Measurements from ENCODE around the gene EXOC1. TPM values are rescaled to one million over a fixed set of nuclear protein-coding genes. Genes with fewer than 3 reads are reported as not detected.

The EXOC1 gene, protein sequence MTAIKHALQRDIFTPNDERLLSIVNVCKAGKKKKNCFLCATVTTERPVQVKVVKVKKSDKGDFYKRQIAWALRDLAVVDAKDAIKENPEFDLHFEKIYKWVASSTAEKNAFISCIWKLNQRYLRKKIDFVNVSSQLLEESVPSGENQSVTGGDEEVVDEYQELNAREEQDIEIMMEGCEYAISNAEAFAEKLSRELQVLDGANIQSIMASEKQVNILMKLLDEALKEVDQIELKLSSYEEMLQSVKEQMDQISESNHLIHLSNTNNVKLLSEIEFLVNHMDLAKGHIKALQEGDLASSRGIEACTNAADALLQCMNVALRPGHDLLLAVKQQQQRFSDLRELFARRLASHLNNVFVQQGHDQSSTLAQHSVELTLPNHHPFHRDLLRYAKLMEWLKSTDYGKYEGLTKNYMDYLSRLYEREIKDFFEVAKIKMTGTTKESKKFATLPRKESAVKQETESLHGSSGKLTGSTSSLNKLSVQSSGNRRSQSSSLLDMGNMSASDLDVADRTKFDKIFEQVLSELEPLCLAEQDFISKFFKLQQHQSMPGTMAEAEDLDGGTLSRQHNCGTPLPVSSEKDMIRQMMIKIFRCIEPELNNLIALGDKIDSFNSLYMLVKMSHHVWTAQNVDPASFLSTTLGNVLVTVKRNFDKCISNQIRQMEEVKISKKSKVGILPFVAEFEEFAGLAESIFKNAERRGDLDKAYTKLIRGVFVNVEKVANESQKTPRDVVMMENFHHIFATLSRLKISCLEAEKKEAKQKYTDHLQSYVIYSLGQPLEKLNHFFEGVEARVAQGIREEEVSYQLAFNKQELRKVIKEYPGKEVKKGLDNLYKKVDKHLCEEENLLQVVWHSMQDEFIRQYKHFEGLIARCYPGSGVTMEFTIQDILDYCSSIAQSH
- 24.8 TPM for total RNA-seq

DNA sequence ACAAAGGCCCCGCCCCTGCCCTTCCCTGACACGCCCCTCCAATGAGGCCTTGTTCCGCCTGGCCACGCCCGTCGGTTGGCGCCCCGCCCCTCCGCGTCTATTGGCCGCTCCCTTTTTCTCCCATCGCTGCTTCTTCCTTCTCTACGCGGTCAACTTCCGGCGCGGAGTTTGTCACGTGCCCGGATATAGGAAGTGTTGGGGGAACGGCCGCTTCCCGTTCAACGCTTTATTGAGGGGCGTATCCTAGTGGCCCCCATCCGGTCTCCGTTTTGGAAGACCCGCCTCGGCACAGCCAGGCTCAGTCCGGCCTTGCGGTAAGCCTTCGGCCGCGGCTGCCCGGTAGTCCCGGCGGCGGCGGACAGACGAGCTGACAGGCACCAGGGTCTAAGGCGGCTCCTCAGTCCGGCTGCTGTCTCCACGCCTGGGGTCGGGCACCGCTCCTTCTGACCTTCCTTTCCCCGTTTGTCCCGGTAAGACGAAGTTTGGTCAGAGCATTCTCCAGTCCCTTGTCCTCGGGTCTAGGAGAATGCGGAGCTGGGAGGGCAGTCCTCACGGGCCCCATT, at the start of gene EXOC1:
Gene EXOC1, plus strand, starts transcription at position 165 of the 563 bp plus-strand sequence. CDS start 4,676 bp downstream, outside the sequence.
- Histone ChIP-seq H3K9me3 (ENCODE audit: low read depth, low read length) (no peaks in the 10 kb centered on the region), H3K4me3 (ENCODE audit: low read length) (peak within 1 kb of the TSS; percentile 95), H3K4me1 (ENCODE audit: insufficient read depth, low read length) (peaks cover 16% of the 10 kb centered on the region), H3K27me3 (ENCODE audit: insufficient read depth, low read length) (no peaks in the 10 kb centered on the region)

DNA sequence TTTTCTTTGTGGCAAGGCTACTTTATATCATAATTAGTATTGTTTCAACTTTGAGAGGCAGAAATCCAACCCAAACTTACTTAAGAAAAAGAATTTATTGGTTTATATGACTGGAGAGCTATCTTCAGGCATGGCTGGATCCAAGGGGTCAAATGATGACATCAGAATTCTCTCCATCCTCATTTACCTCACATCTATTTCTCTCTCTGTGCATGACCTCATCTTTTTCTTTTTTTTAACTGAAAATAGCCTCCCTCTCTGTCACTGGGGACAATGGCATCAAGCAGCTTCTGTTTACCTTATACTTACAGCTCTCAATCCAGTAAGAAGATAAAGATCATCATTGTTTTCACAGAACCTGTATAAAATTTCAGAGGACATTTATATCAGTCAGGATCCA, 45.9 kb upstream of the EXOC1 start:
- Histone ChIP-seq H3K9me3 (ENCODE audit: low read depth, low read length) (no peaks in the 10 kb centered on the region), H3K4me1 (ENCODE audit: insufficient read depth, low read length) (no peaks in the 10 kb centered on the region), H3K4me3 (ENCODE audit: low read length) (no peak overlapping the region), H3K27me3 (ENCODE audit: insufficient read depth, low read length) (peaks cover 2% of the 10 kb centered on the region)

DNA sequence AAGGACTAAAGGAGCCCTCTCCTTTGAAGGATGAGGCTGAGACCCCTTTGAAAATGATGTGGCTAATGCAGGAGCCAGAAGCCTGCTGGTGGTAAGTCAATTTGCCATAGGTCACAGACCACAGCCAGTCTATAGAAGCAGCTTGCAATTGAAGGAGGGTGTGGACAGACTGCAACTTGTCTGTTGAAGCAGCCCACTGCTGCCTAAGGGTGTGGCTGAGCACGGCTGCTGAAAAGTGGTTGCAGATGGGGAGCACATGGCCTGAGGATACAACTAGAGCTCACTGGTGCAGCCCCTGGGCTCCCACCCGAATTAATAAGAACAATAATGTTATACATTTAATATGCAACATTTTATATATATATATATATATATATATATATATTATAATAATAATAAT, 45.3 kb upstream of the EXOC1 start:
- no peak overlapping the region for H3K4me3 ChIP-seq (ENCODE audit: low read length)
- no peaks in the 10 kb centered on the region for H3K9me3 ChIP-seq (ENCODE audit: low read depth, low read length)
- H3K27me3 ChIP-seq (ENCODE audit: insufficient read depth, low read length), result peaks cover 2% of the 10 kb centered on the region
- H3K4me1 ChIP-seq (ENCODE audit: insufficient read depth, low read length), result no peaks in the 10 kb centered on the region

DNA sequence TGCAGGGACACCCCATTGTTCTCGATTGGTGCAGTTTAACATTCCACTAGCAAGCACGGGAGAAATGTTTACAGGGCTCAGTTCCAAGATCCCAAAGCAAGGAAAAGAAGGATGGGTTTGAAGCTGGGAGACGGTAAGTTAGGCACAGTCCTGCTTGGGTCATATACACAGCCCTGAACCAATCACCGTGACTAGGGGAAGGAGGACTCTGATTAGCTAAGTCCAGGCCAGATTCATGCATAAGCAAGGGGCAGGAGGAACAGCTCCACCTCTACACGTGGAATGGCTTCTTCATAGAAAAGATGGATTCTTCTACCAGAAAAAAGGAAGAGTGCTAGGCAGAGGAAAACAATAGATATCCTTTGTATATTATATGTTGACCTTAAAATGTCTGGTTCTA, 44.8 kb upstream of the EXOC1 start:
- Histone ChIP-seq H3K9me3 (ENCODE audit: low read depth, low read length) (no peaks in the 10 kb centered on the region), H3K4me1 (ENCODE audit: insufficient read depth, low read length) (no peaks in the 10 kb centered on the region), H3K4me3 (ENCODE audit: low read length) (no peak overlapping the region), H3K27me3 (ENCODE audit: insufficient read depth, low read length) (peaks cover 2% of the 10 kb centered on the region)

DNA sequence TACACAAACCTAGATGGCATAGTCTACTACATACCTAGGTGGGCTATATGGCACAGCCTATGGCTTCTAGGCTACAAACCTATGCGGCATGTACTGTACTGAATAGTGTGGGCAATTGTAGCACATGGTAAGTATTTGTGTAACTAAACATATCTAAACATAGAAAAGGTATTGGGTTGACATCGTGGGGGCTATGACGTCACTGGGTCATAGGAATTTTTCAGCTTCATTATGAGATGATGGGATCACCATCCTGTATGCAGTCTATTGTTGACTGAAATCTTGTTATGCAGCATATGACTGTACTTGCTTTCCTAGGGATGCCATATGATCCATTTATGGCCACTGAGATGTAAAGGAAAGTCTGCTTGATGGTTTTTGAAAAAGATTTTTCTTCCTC, 35.8 kb upstream of the EXOC1 start:
- H3K4me3 ChIP-seq (ENCODE audit: low read length), result no peak overlapping the region
- no peaks in the 10 kb centered on the region for H3K4me1 ChIP-seq (ENCODE audit: insufficient read depth, low read length)
- H3K27me3 ChIP-seq (ENCODE audit: insufficient read depth, low read length), result peaks cover 8% of the 10 kb centered on the region
- H3K9me3 ChIP-seq (ENCODE audit: low read depth, low read length), result no peaks in the 10 kb centered on the region

DNA sequence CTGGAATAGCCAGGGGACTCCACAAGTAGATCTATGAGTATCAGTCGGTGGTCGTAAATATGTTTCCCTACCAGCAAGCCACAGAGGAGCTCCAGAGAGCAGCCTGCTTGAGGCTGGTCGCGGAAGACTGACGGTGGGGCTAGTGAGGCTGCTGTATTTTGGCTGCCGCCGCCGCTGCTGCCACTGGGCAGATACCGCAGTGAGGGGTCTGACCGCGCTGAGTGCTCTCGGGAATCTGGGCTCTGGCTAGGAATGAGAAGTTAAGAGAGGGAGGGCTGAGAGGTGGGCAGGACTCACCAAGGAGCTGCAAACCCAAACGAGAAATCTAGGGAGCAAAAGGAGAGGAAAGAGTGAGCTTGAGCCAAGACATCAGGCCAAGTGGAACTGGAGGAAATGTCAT, 33.8 kb upstream of the EXOC1 start, which contains the start of gene EXOC1L:
Gene EXOC1L, plus strand, starts transcription at position 157 of the 400 bp plus-strand sequence. Its CDS starts 237 bp downstream, at position 394.
- peaks cover 8% of the 10 kb centered on the region for H3K27me3 ChIP-seq (ENCODE audit: insufficient read depth, low read length)
- no peaks in the 10 kb centered on the region for H3K9me3 ChIP-seq (ENCODE audit: low read depth, low read length)
- H3K4me1 ChIP-seq (ENCODE audit: insufficient read depth, low read length), result no peaks in the 10 kb centered on the region
- no peak within 1 kb of the TSS for H3K4me3 ChIP-seq (ENCODE audit: low read length)

DNA sequence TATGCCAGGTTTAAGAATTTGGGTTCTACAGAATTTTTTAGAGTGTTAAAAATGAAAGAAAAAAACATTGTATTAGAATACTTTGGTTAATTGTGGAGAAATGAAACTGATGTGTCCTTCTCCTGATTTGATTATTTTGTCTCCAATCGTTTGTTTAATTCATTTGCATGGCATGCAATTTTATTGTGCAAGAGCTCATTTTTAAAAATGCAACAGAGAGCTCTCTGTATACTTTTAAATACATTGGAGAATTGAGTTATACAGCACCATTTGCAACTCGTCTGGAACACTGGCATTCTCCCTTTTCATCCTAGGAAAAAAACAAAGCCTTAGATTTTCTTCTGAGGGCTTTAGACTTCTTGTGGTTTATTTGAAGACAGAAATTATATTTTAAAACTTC, 33.2 kb upstream of the EXOC1 start:
- Histone ChIP-seq H3K4me3 (ENCODE audit: low read length) (no peak overlapping the region), H3K9me3 (ENCODE audit: low read depth, low read length) (no peaks in the 10 kb centered on the region), H3K4me1 (ENCODE audit: insufficient read depth, low read length) (no peaks in the 10 kb centered on the region), H3K27me3 (ENCODE audit: insufficient read depth, low read length) (peaks cover 8% of the 10 kb centered on the region)

DNA sequence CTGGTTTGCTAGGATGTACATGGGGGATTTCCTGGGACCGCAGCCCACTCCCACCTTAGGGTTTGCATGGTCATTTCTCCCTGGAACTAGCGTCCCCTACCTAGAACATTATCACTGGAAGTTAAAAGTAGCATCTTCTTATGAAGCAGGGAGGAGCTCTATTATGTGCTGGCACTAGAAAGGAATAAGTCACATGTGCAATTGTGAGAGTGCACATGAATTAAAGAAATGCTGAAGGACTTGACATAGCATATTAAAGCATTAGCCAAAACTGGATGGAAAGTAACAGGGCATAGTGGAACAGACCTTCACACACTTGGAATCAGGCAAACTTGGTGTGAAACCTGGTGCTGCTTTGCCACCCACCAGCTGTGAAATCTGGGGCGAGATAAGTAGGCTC, 31.1 kb upstream of the EXOC1 start:
- Histone ChIP-seq H3K4me1 (ENCODE audit: insufficient read depth, low read length) (no peaks in the 10 kb centered on the region), H3K9me3 (ENCODE audit: low read depth, low read length) (no peaks in the 10 kb centered on the region), H3K4me3 (ENCODE audit: low read length) (no peak overlapping the region), H3K27me3 (ENCODE audit: insufficient read depth, low read length) (peaks cover 8% of the 10 kb centered on the region)

DNA sequence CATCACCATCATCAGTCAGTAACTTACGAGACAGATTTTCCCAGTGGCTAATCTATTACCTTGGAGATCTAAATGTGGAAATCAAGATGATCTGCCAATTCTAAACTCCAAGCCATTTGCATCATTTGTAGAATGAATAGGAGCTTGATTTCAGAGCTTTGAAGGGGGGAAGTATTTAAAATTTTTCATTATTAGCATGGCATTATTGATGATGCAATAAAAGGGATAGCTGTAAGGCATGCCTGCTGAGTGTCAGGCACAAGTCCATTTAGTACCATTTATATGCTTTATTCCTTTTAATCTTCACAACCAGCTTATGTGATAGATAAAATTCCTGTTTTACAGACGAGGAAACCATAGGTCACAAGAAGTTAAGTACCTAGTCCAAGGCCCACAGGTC, 28.6 kb upstream of the EXOC1 start:
- peaks cover 7% of the 10 kb centered on the region for H3K27me3 ChIP-seq (ENCODE audit: insufficient read depth, low read length)
- H3K4me3 ChIP-seq (ENCODE audit: low read length), result no peak overlapping the region
- no peaks in the 10 kb centered on the region for H3K9me3 ChIP-seq (ENCODE audit: low read depth, low read length)
- H3K4me1 ChIP-seq (ENCODE audit: insufficient read depth, low read length), result no peaks in the 10 kb centered on the region

DNA sequence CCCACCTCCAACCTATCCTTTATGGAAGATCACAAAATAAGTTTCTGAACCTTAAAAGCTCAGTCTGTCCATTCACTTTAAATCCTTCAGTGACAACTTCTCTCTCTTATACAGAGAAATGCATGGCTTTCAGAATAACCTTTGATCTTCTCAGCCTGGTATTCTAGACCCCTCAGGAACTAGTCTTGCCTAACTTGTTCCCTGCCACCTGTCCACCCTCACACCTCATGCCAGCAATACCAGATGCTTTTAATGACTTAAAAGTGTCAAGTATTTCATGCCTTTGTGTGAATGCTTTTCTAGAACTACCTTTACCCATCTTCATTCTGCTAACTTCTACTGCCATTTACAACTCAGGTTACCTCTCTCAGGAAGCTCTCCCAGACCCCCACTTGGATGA, 26.5 kb upstream of the EXOC1 start:
- peaks cover 7% of the 10 kb centered on the region for H3K27me3 ChIP-seq (ENCODE audit: insufficient read depth, low read length)
- H3K4me1 ChIP-seq (ENCODE audit: insufficient read depth, low read length), result no peaks in the 10 kb centered on the region
- no peaks in the 10 kb centered on the region for H3K9me3 ChIP-seq (ENCODE audit: low read depth, low read length)
- H3K4me3 ChIP-seq (ENCODE audit: low read length), result no peak overlapping the region

DNA sequence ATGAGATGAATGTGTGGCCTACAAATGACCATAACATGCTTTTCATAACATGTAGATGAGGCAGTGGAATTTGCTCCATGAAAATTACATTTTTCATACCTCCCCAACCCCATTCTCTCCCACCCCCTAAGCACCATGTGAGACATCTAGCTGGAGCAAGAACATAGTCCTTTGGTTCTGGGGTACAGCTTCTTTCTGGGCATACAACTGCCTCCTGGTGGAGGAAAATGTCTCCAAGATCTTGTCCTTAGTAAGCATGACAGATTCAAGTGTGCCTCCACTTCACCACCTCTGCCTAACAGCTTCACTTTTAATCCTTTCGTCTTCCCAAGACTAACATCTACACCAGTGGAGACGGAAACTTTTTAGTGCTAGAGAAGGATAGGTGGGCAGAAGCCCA, 25.9 kb upstream of the EXOC1 start:
- H3K4me1 ChIP-seq (ENCODE audit: insufficient read depth, low read length), result no peaks in the 10 kb centered on the region
- no peaks in the 10 kb centered on the region for H3K9me3 ChIP-seq (ENCODE audit: low read depth, low read length)
- peaks cover 7% of the 10 kb centered on the region for H3K27me3 ChIP-seq (ENCODE audit: insufficient read depth, low read length)
- H3K4me3 ChIP-seq (ENCODE audit: low read length), result no peak overlapping the region

DNA sequence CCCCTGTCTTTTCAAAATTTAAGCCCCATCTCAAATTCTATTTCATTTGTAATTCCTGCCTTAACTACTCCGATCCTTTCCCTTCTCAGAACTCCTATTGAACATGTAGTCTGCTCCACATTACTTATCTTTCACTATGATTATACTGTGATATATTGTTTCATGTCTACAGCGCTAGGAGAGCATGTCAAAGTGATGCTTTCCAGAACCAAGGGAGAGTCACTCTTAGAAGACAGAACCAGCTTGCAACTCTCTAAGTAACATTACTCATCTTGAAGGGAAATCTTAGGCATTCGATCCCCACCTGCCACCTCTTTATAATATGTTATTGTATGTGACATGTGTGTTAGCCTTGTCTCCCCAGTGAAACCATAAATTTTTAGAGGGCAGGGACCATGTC, 23.4 kb upstream of the EXOC1 start:
- Histone ChIP-seq H3K4me3 (ENCODE audit: low read length) (no peak overlapping the region), H3K9me3 (ENCODE audit: low read depth, low read length) (no peaks in the 10 kb centered on the region), H3K27me3 (ENCODE audit: insufficient read depth, low read length) (peaks cover 7% of the 10 kb centered on the region), H3K4me1 (ENCODE audit: insufficient read depth, low read length) (no peaks in the 10 kb centered on the region)

DNA sequence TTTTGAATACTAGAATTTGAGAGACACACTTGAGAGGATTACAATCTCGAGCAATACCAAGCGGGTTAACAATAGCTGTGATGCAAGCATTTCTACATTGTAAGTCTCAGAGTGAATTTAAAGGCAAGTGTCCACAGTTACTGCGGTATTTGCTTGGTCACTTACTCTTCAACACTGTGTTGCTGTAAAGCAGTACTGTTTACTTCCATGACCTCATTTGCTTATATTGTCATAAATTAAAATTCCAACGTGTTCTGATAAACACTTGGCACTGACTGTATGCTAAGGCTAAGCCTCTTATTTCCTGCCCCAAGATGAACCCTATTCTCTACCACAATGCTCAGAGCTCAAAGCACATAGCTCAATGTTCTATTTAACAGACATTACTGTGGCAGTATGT, 22.7 kb upstream of the EXOC1 start:
- Histone ChIP-seq H3K9me3 (ENCODE audit: low read depth, low read length) (no peaks in the 10 kb centered on the region), H3K4me1 (ENCODE audit: insufficient read depth, low read length) (no peaks in the 10 kb centered on the region), H3K4me3 (ENCODE audit: low read length) (no peak overlapping the region), H3K27me3 (ENCODE audit: insufficient read depth, low read length) (peaks cover 7% of the 10 kb centered on the region)

DNA sequence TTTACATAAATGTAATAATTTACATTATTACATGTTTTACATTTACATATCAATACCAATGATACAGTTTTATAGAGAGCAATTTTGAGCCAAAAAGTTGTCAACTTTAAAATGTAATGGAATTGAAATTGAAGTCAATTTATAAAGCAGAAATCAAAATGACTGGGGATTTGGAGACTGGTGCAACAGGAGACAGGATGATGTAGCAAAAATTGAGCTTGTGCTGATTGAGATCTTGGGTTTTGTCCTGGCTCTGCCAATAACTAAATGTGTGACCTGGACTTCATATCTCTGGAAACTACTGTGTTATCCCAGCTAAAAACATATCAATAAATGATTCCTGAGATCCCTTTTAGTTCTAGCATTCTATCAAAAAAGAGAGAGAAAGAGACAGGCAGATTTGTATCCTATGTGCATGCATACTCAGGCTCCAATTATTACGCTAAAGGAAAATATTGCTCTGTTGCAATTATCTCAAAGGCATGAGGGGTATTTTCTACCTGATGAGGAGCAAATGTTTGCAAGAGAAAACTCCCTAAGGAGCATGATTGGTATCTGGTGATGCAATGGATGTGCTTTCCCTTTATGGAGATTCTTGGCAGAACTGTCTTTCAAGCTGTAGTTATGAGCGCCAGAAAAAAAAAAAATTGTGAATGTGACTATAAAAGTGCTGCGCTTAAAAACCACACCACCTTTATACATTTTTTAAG, 19.2 kb upstream of the EXOC1 start:
- Histone ChIP-seq H3K4me3 (ENCODE audit: low read length) (no peak overlapping the region), H3K27me3 (ENCODE audit: insufficient read depth, low read length) (peaks cover 26% of the 10 kb centered on the region), H3K9me3 (ENCODE audit: low read depth, low read length) (no peaks in the 10 kb centered on the region), H3K4me1 (ENCODE audit: insufficient read depth, low read length) (no peaks in the 10 kb centered on the region)

DNA sequence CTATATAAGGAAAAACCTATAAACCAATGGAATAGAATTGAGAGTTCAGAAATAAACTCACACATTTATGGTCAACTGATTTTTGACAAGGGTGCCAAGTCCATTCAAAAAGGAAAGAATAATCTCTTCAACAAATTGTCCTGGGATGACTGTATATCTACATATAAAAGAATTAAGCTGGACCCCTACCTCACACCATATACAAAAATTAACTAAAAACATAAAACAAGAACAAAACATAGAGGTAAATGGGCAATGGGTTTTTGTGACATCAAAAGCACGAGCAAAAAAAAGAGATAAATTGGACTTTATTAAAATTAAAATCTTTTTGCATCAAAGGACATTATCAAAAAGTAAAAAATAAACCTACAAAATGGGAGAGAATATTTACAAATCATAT, 15.5 kb upstream of the EXOC1 start:
- Histone ChIP-seq H3K4me1 (ENCODE audit: insufficient read depth, low read length) (no peaks in the 10 kb centered on the region), H3K9me3 (ENCODE audit: low read depth, low read length) (no peaks in the 10 kb centered on the region), H3K27me3 (ENCODE audit: insufficient read depth, low read length) (peaks cover 25% of the 10 kb centered on the region), H3K4me3 (ENCODE audit: low read length) (no peak overlapping the region)

Measured in mononuclear cell (primary cell).